SKM-1 treated with dmso at 0.1 percent for 144 hours (cell line): ENCODE data around the gene TNXB.
"Not testable (repeated sequence)": the region's sequence is repeated elsewhere in the genome, so short reads cannot be mapped to it uniquely, and the experiment has no call there.

Experiments
- DNase-seq: peaks from one replicate; lab custom pipeline; 2025; ENCODE audit not compliant: unreplicated experiment; lab: John Stamatoyannopoulos, UW

TNXB gene

GRCh38 chr6:32109114-32109764 is at the start of gene TNXB:
Gene TNXB (minus strand): TSS chr6:32109338. CDS start chr6:32098198, 11,140 bp downstream.
- DNase-seq = no peak

GRCh38 chr6:32158052-32158451 is 48.9 kb upstream of the TNXB start:
- DNase-seq = no peak

GRCh38 chr6:32156891-32157290 is 47.8 kb upstream of the TNXB start:
- DNase-seq = no peak

- peak; percentile 41 for DNase-seq
Measured at GRCh38 chr6:32154514-32155161, 45.5 kb upstream of the TNXB start.

- peak; percentile 40 for DNase-seq
Measured at GRCh38 chr6:32153564-32154513, 44.7 kb upstream of the TNXB start, which contains the start of gene PPT2. Gene PPT2 (plus strand): TSS chr6:32154141. CDS start chr6:32154595, 454 bp downstream.

- no peak for DNase-seq
Measured at GRCh38 chr6:32152769-32153563, 43.8 kb upstream of the TNXB start.

GRCh38 chr6:32151863-32152768 is 43.0 kb upstream of the TNXB start, which contains the start of gene PRRT1:
Gene PRRT1 (minus strand): TSS chr6:32151939. CDS start chr6:32151827, 112 bp downstream.
- no peak for DNase-seq

- no peak for DNase-seq
Measured at GRCh38 chr6:32151181-32151862, 42.2 kb upstream of the TNXB start.

GRCh38 chr6:32149932-32150870 is 41.1 kb upstream of the TNXB start:
- no peak for DNase-seq

- DNase-seq = no peak
Measured at GRCh38 chr6:32149092-32149755, 40.1 kb upstream of the TNXB start.

- peak; percentile 59 for DNase-seq
Measured at GRCh38 chr6:32148289-32149091, 39.4 kb upstream of the TNXB start.

- DNase-seq = no peak
Measured at GRCh38 chr6:32147401-32148132, 38.4 kb upstream of the TNXB start.

- no peak for DNase-seq
Measured at GRCh38 chr6:32146687-32147086, 37.5 kb upstream of the TNXB start.

- DNase-seq = no peak
Measured at GRCh38 chr6:32146287-32146686, 37.1 kb upstream of the TNXB start.

GRCh38 chr6:32144238-32144637 is 35.1 kb upstream of the TNXB start:
- DNase-seq = not testable (repeated sequence)
